GM12873 (cell line): ENCODE results near the gene TRAK2.

Experiments
- TF ChIP-seq, protein P1 (sequence below): IDR thresholded peaks from 2 replicates; pipeline ENCODE4 v1.5.1; 2012; ENCODE audit warnings: low read depth, mild to moderate bottlenecking, moderate library complexity, low read length, control low read depth; ENCODE audit not compliant: insufficient read depth; ENCODE audit errors: missing control alignments

The TRAK2 gene

GRCh38 chr2:201378496-201379397, 72.5 kb downstream of the TRAK2 start:
- TF ChIP-seq, protein P1, sequence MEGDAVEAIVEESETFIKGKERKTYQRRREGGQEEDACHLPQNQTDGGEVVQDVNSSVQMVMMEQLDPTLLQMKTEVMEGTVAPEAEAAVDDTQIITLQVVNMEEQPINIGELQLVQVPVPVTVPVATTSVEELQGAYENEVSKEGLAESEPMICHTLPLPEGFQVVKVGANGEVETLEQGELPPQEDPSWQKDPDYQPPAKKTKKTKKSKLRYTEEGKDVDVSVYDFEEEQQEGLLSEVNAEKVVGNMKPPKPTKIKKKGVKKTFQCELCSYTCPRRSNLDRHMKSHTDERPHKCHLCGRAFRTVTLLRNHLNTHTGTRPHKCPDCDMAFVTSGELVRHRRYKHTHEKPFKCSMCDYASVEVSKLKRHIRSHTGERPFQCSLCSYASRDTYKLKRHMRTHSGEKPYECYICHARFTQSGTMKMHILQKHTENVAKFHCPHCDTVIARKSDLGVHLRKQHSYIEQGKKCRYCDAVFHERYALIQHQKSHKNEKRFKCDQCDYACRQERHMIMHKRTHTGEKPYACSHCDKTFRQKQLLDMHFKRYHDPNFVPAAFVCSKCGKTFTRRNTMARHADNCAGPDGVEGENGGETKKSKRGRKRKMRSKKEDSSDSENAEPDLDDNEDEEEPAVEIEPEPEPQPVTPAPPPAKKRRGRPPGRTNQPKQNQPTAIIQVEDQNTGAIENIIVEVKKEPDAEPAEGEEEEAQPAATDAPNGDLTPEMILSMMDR, result no peak

GRCh38 chr2:201377218-201377617, 74.0 kb downstream of the TRAK2 start:
- TF ChIP-seq, protein P1, result no peak

GRCh38 chr2:201369775-201370174, 81.5 kb downstream of the TRAK2 start:
- TF ChIP-seq, protein P1, result no peak

DNA sequence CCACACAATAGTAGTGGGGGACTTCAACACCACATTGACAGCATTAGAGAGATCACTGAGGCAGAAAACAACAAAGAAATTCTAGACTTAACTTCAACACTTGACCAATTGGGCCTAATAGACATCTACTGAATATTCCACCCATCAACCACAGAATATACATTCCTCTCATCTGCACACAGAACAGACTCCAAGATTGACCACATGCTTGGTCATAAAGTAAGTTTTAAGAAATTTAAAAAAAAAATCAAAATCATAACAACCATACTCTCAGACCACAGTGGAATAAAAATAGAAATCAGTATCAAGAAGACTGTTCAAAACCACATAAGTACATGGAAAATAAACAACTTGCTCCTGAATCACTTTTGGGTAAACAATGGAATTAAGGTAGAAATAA, 85.1 kb downstream of the TRAK2 start:
- TF ChIP-seq, protein P1, result no peak

DNA sequence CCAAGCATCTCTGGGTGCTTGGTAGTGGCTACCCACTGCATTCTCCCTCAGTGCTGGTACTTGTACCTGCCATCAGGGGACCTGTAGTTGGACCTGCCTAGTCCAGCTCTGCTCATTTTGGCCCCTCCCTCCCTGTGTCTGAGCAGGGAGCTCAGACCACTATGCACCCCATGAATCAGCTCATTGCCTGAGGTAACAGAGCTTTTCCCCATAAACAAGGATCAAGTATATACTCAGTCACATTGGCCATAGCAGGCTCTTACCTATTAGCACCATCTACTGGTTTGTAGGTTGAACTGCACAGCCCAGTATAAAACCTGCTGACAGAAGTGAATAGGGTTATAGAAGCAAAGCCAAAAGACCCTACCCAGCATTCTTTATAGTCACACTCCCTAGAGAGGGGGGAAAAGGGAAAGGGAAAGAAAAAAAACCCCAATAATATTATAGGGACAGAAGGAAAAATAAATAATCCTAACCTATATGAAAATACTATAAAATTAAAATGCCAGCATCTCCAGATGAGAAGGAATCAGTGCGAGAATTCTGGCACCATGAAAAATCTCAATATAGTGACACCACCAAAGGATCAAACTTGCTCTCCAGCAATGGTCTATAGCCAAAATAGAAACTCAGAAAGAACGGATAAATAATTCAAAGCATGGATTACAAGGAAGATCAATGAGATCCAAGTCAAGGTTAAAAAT, 87.2 kb downstream of the TRAK2 start:
- TF ChIP-seq, protein P1, result peak; percentile 90

DNA sequence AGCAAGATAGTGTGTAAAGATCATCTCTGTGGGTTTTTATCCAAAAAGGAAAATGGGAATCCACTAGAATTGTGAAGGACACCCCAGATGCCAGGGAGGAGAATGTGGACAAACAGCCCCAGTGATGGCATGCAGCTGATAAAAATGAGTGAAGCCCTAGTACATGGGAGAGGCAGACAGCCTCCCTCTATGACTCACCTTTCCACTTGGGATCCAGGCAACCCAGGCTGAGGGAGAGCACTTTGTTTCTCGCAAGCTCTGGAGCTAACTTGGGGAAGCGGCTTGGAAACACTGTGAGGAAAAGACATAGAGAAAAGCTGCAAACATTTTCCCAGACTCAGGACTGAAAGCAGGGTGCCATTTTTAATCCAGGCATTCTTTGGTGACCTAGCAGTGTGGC, 88.9 kb downstream of the TRAK2 start:
- TF ChIP-seq, protein P1, result no peak

- TF ChIP-seq, protein P1, result no peak
Measured at GRCh38 chr2:201361078-201361733, 90.1 kb downstream of the TRAK2 start.
